Keratinocyte (primary cell): ENCODE results near the gene NPIPB12. TPM values are rescaled to one million over a fixed set of nuclear protein-coding genes. Genes with fewer than 3 reads are reported as not detected.
"Not testable (repeated sequence)": the region's sequence is repeated elsewhere in the genome, so short reads cannot be mapped to it uniquely, and the experiment has no call there.

Source experiments
- DNase-seq: peaks from one replicate; pipeline ENCODE4 v3.0.0-alpha.2; 2011; ENCODE audit warnings: low read depth, missing footprints, low spot score
- FAIRE-seq: peaks from 2 replicates; lab custom pipeline; 2011; peaks lifted over from hg19 to GRCh38; lab: Jason Lieb, UNC
- H2AFZ ChIP-seq: 2 replicates; pipeline ENCODE4 v1.6.0; 2012; ENCODE audit warnings: low read length, control low read depth, inconsistent platforms; ENCODE audit not compliant: control insufficient read depth
- H3K27ac ChIP-seq: 2 replicates; pipeline ENCODE4 v1.5.1; 2011; ENCODE audit warnings: low read length; ENCODE audit not compliant: control insufficient read depth, insufficient read depth
- H3K27me3 ChIP-seq: 3 replicates; pipeline ENCODE4 v1.6.0; 2011; ENCODE audit warnings: low read length; ENCODE audit not compliant: control insufficient read depth, insufficient read depth; ENCODE audit errors: extremely low read depth
- H3K36me3 ChIP-seq, 2 experiments: 2 replicates in 1 of 2; 3 replicates in 1 of 2; pipeline ENCODE4 v1.5.1; 2011; ENCODE audit warnings: low read length in 2 of 2, mild to moderate bottlenecking in 1 of 2; ENCODE audit not compliant: control insufficient read depth in 2 of 2, insufficient read depth in 2 of 2; ENCODE audit errors: extremely low read depth in 1 of 2
- H3K4me1 ChIP-seq: 3 replicates; pipeline ENCODE4 v1.5.1; 2011; ENCODE audit warnings: low read length; ENCODE audit not compliant: control insufficient read depth, insufficient read depth; ENCODE audit errors: extremely low read depth
- H3K4me2 ChIP-seq: 3 replicates; pipeline ENCODE4 v1.6.0; 2011; ENCODE audit warnings: low read depth, low read length; ENCODE audit not compliant: control insufficient read depth, insufficient read depth; ENCODE audit errors: extremely low read depth
- H3K4me3 ChIP-seq, 3 experiments: fragments of 200-600 bp in 1 of 3; sonication (generic) in 1 of 3; 2 replicates in 2 of 3; 3 replicates in 1 of 3; pipeline ENCODE4 v1.5.1; 2011 to 2016; ENCODE audit warnings: low read length in 3 of 3, mild to moderate bottlenecking in 3 of 3, control low read depth in 2 of 3, inconsistent platforms in 1 of 3, low read depth in 1 of 3, mixed read lengths in 1 of 3, mixed run types in 1 of 3, moderate library complexity in 1 of 3; ENCODE audit not compliant: control insufficient read depth in 2 of 3, insufficient read depth in 2 of 3; ENCODE audit errors: extremely low read depth in 1 of 3
- H3K79me2 ChIP-seq: 2 replicates; pipeline ENCODE4 v1.6.0; 2012; ENCODE audit warnings: low read length; ENCODE audit not compliant: control insufficient read depth, insufficient read depth
- H3K9ac ChIP-seq: 3 replicates; pipeline ENCODE4 v1.6.0; 2011; ENCODE audit warnings: low read length; ENCODE audit not compliant: control insufficient read depth, insufficient read depth; ENCODE audit errors: extremely low read depth
- H3K9me1 ChIP-seq: 3 replicates; pipeline ENCODE4 v1.6.0; 2011; ENCODE audit warnings: low read length; ENCODE audit not compliant: control insufficient read depth, insufficient read depth; ENCODE audit errors: extremely low read depth
- H3K9me3 ChIP-seq: 2 replicates; pipeline ENCODE4 v1.5.1; 2012; ENCODE audit warnings: low read depth, low read length; ENCODE audit not compliant: control insufficient read depth
- H4K20me1 ChIP-seq: 3 replicates; pipeline ENCODE4 v1.6.0; 2011; ENCODE audit warnings: low read length; ENCODE audit not compliant: control insufficient read depth, insufficient read depth; ENCODE audit errors: extremely low read depth
- dilution Hi-C: fragments of 300-500 bp; cut with MboI; formaldehyde crosslinking; loops from one replicate; pipeline ENCODE4 v1.7.0; 2020; ENCODE audit warnings: low sequenced_read_pairs; ENCODE audit not compliant: extremely low pct_ligation_motif_present
- polyA minus RNA-seq, 3 experiments: library from RNA; depleted of rRNA, polyadenylated mRNA; stranded (reverse); fragments of >200 nt; gene quantifications; 1 replicate in 1 of 3; 2 replicates in 1 of 3; 3 replicates in 1 of 3; pipeline ENCODE4 v1.2.3, GENCODE V29; 2011
- polyA plus RNA-seq, 5 experiments: library from polyadenylated mRNA; depleted of rRNA in 3 of 5; stranded (reverse) in 3 of 5; stranded (forward) in 1 of 5; unstranded in 1 of 5; fragments of >200 nt; gene quantifications; 1 replicate in 1 of 5; 2 replicates in 3 of 5; 3 replicates in 1 of 5; pipeline versions ENCODE4 v1.2.1 to v1.2.3, GENCODE V29; 2011 to 2012; ENCODE audit warnings: missing spikeins in 2 of 5, low read depth in 1 of 5, low replicate concordance in 1 of 5

Gene NPIPB12
- polyA plus RNA-seq (9.0 to 18.6 TPM (median 11.1 TPM) in 3 replicates), polyA minus RNA-seq (16.6 to 96.1 TPM (median 31.2 TPM) in 3 replicates)
- polyA plus RNA-seq (2011; ENCODE audit: low read depth) = 24.7 TPM
- polyA plus RNA-seq (2011; cell fraction: cytosol; rRNA removed) = 3.0 and 6.1 TPM in 2 replicates
- polyA plus RNA-seq (2011; cell fraction: nucleus; rRNA removed) = 73.0 and 133 TPM in 2 replicates
- polyA plus RNA-seq (2012; ENCODE audit: low replicate concordance) = 17.4 and 29.9 TPM in 2 replicates
- polyA minus RNA-seq (2011; cell fraction: cytosol; rRNA and poly(A)+ RNA removed) = 1.3 TPM
- 55.1 and 121 TPM in 2 replicates for polyA minus RNA-seq (2011; cell fraction: nucleus; rRNA and poly(A)+ RNA removed)

GRCh38 chr16:29506308-29506707 is at the start of gene NPIPB12:
NPIPB12 (minus strand) TSS chr16:29506408.
- FAIRE-seq, H2AFZ ChIP-seq, H3K36me3 ChIP-seq, H3K79me2 ChIP-seq, H3K4me3 ChIP-seq, H3K9ac ChIP-seq, H3K27me3 ChIP-seq, H3K4me1 ChIP-seq, H3K9me3 ChIP-seq, DNase-seq, H3K27ac ChIP-seq, H3K9me1 ChIP-seq, dilution Hi-C loops, H4K20me1 ChIP-seq, H3K4me2 ChIP-seq: not testable (repeated sequence)

- H3K27ac ChIP-seq, H3K4me2 ChIP-seq, DNase-seq, H3K79me2 ChIP-seq, H3K4me3 ChIP-seq, H3K9me1 ChIP-seq, dilution Hi-C loops, H3K36me3 ChIP-seq, H3K9ac ChIP-seq, H2AFZ ChIP-seq, H3K9me3 ChIP-seq, H3K4me1 ChIP-seq, H3K27me3 ChIP-seq, H4K20me1 ChIP-seq, FAIRE-seq: not testable (repeated sequence)
Measured at GRCh38 chr16:29521520-29521919, 15.3 kb upstream of the NPIPB12 start.

GRCh38 chr16:29482276-29482675 is 23.9 kb downstream of the NPIPB12 start:
- H2AFZ ChIP-seq, dilution Hi-C loops, H3K27me3 ChIP-seq, H3K9ac ChIP-seq, H3K79me2 ChIP-seq, H3K9me3 ChIP-seq, FAIRE-seq, H4K20me1 ChIP-seq, DNase-seq, H3K9me1 ChIP-seq, H3K27ac ChIP-seq, H3K4me1 ChIP-seq, H3K36me3 ChIP-seq, H3K4me2 ChIP-seq, H3K4me3 ChIP-seq: not testable (repeated sequence)

- H3K36me3 ChIP-seq, H2AFZ ChIP-seq, H3K79me2 ChIP-seq, H3K4me3 ChIP-seq, dilution Hi-C loops, FAIRE-seq, H3K9me1 ChIP-seq, DNase-seq, H3K4me1 ChIP-seq, H3K9ac ChIP-seq, H3K4me2 ChIP-seq, H4K20me1 ChIP-seq, H3K27me3 ChIP-seq, H3K27ac ChIP-seq, H3K9me3 ChIP-seq: not testable (repeated sequence)
Measured at GRCh38 chr16:29472065-29472464, 34.1 kb downstream of the NPIPB12 start.

GRCh38 chr16:29469660-29470059 is 36.5 kb downstream of the NPIPB12 start:
- H3K27ac ChIP-seq, H3K9me1 ChIP-seq, dilution Hi-C loops, H3K4me1 ChIP-seq, H3K36me3 ChIP-seq, H3K9me3 ChIP-seq, DNase-seq, H3K9ac ChIP-seq, H3K79me2 ChIP-seq, H3K27me3 ChIP-seq, H4K20me1 ChIP-seq, H3K4me2 ChIP-seq, H2AFZ ChIP-seq, H3K4me3 ChIP-seq: not testable (repeated sequence)
- peak; percentile 71 for FAIRE-seq
